ENCODE results near the gene ADGRG2. TPM values are rescaled to one million over a fixed set of nuclear protein-coding genes. Genes with fewer than 3 reads are reported as not detected.

ADGRG2 gene
- total and polyA plus RNA-seq, 2 of the 13 experiments (the other 11 are each of a cell fraction or from before 2014, with no cell fraction given), result not detected

GRCh38 chrX:19070555-19070994 is 51.7 kb downstream of the ADGRG2 start (continued):
- TF ChIP-seq NR2F2 (IDR thresholded peaks at IDR 0.05; ENCODE audit: borderline replicate concordance, low read depth) (no peak), SOX13 (IDR thresholded peaks at IDR 0.05) (no peak), SOX13 (CRISPR knock-in tag; conservative IDR thresholded peaks at IDR 0.05 in 1 of 2, IDR thresholded peaks at IDR 0.05 in 1 of 2) (peak in 1 of 2 experiments; percentile 17; a peak in 1 of 4 replicates), ZNF24 (IDR thresholded peaks at IDR 0.05) (peak; percentile 95), SMC3 (IDR thresholded peaks at IDR 0.05; ENCODE audit: low read length) (no peak), SMYD3 (CRISPR knock-in tag; IDR thresholded peaks at IDR 0.05) (no peak), ZBTB3 (CRISPR knock-in tag; IDR thresholded peaks at IDR 0.05; ENCODE audit: borderline replicate concordance, low read depth) (no peak), KMT2A (CRISPR knock-in tag; IDR thresholded peaks at IDR 0.05) (no peak), ZNF550 (CRISPR knock-in tag; IDR thresholded peaks at IDR 0.05; ENCODE audit: borderline replicate concordance) (no peak), MAX (IDR thresholded peaks at IDR 0.05) (peak; percentile 35; the same call in 1 of the 2 replicates), FOXA1 (IDR thresholded peaks at IDR 0.05) (no peak), FOXA1 (CRISPR knock-in tag; IDR thresholded peaks at IDR 0.05) (peak; percentile 69), ZNF251 (CRISPR knock-in tag; IDR thresholded peaks at IDR 0.05) (no peak), TBP (CRISPR knock-in tag; IDR thresholded peaks at IDR 0.05) (no peak), BCL3 (CRISPR knock-in tag; IDR thresholded peaks at IDR 0.05) (no peak), TFAP4 (IDR thresholded peaks at IDR 0.05; ENCODE audit: borderline replicate concordance, low read depth) (0 out of 2 replicates have a peak, but pooled peaks have one; percentile 20), NPAS2 (CRISPR knock-in tag; IDR thresholded peaks at IDR 0.05; ENCODE audit: borderline replicate concordance) (no peak), FOSL2 (CRISPR knock-in tag; IDR thresholded peaks at IDR 0.05) (peak; percentile 40; the same call in 1 of the 2 replicates), ZNF333 (CRISPR knock-in tag; IDR thresholded peaks at IDR 0.05; ENCODE audit: borderline replicate concordance) (no peak), HMGA1 (CRISPR knock-in tag; conservative IDR thresholded peaks at IDR 0.05) (no peak), ZNF160 (CRISPR knock-in tag; IDR thresholded peaks at IDR 0.05) (no peak), ZNF572 (CRISPR knock-in tag; IDR thresholded peaks at IDR 0.05) (no peak), PLRG1 (conservative IDR thresholded peaks at IDR 0.05) (no peak), NR2F1 (CRISPR knock-in tag; IDR thresholded peaks at IDR 0.05) (0 out of 4 replicates have a peak, but pooled peaks of 1 of the 2 experiments have one; percentile 15), HDAC2 (CRISPR knock-in tag; IDR thresholded peaks at IDR 0.05) (peak; percentile 21; the same call in 1 of the 2 replicates), ZNF776 (CRISPR knock-in tag; IDR thresholded peaks at IDR 0.05) (no peak), ZNF484 (CRISPR knock-in tag; IDR thresholded peaks at IDR 0.05; ENCODE audit: borderline replicate concordance, low read depth) (no peak)
- TF ChIP-seq, protein P1, sequence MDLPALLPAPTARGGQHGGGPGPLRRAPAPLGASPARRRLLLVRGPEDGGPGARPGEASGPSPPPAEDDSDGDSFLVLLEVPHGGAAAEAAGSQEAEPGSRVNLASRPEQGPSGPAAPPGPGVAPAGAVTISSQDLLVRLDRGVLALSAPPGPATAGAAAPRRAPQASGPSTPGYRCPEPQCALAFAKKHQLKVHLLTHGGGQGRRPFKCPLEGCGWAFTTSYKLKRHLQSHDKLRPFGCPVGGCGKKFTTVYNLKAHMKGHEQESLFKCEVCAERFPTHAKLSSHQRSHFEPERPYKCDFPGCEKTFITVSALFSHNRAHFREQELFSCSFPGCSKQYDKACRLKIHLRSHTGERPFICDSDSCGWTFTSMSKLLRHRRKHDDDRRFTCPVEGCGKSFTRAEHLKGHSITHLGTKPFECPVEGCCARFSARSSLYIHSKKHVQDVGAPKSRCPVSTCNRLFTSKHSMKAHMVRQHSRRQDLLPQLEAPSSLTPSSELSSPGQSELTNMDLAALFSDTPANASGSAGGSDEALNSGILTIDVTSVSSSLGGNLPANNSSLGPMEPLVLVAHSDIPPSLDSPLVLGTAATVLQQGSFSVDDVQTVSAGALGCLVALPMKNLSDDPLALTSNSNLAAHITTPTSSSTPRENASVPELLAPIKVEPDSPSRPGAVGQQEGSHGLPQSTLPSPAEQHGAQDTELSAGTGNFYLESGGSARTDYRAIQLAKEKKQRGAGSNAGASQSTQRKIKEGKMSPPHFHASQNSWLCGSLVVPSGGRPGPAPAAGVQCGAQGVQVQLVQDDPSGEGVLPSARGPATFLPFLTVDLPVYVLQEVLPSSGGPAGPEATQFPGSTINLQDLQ (CRISPR knock-in tag; IDR thresholded peaks at IDR 0.05), result no peak

Measured in HepG2 (cell line).